Smooth muscle cell of bladder (primary cell): ENCODE results near the gene ZNF563. TPM values are rescaled to one million over a fixed set of nuclear protein-coding genes. Genes with fewer than 3 reads are reported as not detected.

Experiments used
- total RNA-seq: library from RNA; depleted of rRNA; stranded (reverse); fragments of >200 nt; gene quantifications from 2 replicates; pipeline ENCODE4 v1.2.3, GENCODE V29; 2014

The ZNF563 gene
- total RNA-seq = 3.7 and 5.2 TPM in 2 replicates

GRCh38 chr19:12333162-12334159 lies at the start of gene ZNF563:
ZNF563 (minus strand) TSS chr19:12333633; CDS start chr19:12333482, 151 bp downstream.

GRCh38 chr19:12365236-12366162 lies 32.1 kb upstream of the ZNF563 start, which contains the start of gene ZNF442:
ZNF442 (minus strand) TSS chr19:12365683; CDS start chr19:12363631, 2,052 bp downstream.

GRCh38 chr19:12294249-12295158 lies 38.9 kb downstream of the ZNF563 start, which contains the start of gene ZNF44:
ZNF44 (minus strand) TSS chr19:12294883; CDS start chr19:12294694, 189 bp downstream.

Other genes starting within 250 kb of the ZNF563 start
- 4.5 and 5.0 TPM in 2 replicates for gene ZNF20, start 193.3 kb downstream of the ZNF563 start, total RNA-seq
- 12.5 and 13.8 TPM in 2 replicates for gene ZNF625, start 176.9 kb downstream of the ZNF563 start, total RNA-seq
- 5.8 and 8.0 TPM in 2 replicates for gene ZNF136, start 170.5 kb downstream of the ZNF563 start, total RNA-seq
- gene ZNF44, start 38.8 kb downstream of the ZNF563 start, total RNA-seq = 9.0 and 10.4 TPM in 2 replicates
- 3.6 and 4.7 TPM in 2 replicates for gene ZNF442, start 32.0 kb upstream of the ZNF563 start, total RNA-seq
- gene ZNF799, start 67.6 kb upstream of the ZNF563 start, total RNA-seq = 1.4 and 1.5 TPM in 2 replicates
- 1.6 and 2.2 TPM in 2 replicates for gene ZNF443, start 107.4 kb upstream of the ZNF563 start, total RNA-seq
- gene ZNF709, start 151.2 kb upstream of the ZNF563 start, total RNA-seq = 3.3 and 4.3 TPM in 2 replicates
- 6.8 and 11.4 TPM in 2 replicates for gene ZNF564, start 217.8 kb upstream of the ZNF563 start, total RNA-seq